Urothelium cell line (cell line): ENCODE measurements around the gene TYRP1.

Experiments
- DNase-seq: peaks from one replicate; pipeline ENCODE4 v3.0.0; 2011; ENCODE audit warnings: low spot score, mixed read lengths
- FAIRE-seq: peaks from 2 replicates; lab custom pipeline; 2011; peaks lifted over from hg19 to GRCh38; lab: Jason Lieb, UNC

TYRP1 gene

DNA sequence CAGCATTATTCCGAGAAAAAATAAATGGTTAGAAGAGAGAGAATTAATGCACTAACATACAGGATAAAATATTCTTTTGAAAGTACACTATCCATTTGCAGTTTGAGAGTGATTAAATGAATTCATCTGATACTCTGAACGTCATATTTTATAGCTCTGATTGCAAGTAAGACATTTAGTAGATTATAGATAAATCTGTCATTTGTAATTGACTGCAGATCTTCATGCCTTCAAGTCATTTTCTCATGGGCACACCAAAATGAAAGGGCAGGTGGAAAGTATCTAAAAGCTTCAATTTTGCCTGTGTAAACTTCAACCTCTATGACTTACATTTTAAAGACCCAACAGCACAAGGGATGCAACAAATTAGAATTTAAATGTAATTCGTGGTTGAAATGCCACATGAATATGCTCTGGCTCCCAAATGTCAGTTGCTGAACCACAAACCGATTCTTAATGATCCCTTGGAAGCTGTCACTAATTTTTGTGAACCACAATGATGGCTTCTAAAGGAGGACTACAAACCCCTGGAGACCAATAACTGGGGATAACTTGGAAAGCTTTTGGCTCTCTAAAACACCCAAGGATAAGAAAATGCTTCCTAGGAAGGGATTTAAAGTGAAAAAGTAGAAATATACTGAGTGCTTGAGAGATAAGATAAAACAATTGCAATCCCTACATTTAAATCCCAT is 3.9 kb downstream of the TYRP1 start:
- DNase-seq = no peak
- no peak for FAIRE-seq

DNA sequence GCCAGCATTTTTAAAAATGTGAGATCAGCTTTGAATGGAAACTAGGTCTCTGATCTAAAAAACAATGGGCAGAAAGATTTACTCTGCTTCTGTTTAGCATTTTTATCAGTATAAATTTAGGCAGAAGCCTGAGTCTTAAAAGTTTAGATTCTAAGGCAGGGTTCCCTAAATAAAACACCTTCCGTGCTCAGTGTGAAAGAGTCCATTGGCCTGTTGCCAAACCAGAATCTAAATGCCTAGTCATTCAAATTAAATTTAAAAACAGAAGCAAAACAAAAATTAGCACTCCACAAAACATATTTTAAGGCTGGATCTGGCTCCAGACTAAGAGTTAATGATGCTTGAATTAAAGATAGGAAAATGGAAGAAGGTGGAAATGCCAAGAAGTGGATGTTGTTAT is 4.5 kb downstream of the TYRP1 start:
- DNase-seq (no peak), FAIRE-seq (no peak)

DNA sequence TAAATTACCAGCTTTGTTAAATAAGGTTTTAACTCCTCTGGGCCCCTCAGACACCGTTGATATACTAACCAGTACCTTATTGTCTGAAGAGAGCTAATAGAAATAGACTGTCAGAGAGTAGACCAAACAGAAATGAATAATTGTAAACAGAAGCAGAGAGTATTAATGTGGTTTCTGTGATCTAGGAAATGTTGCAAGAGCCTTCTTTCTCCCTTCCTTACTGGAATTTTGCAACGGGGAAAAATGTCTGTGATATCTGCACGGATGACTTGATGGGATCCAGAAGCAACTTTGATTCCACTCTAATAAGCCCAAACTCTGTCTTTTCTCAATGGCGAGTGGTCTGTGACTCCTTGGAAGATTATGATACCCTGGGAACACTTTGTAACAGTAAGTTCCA is 5.1 kb downstream of the TYRP1 start:
- DNase-seq (no peak), FAIRE-seq (no peak)

DNA sequence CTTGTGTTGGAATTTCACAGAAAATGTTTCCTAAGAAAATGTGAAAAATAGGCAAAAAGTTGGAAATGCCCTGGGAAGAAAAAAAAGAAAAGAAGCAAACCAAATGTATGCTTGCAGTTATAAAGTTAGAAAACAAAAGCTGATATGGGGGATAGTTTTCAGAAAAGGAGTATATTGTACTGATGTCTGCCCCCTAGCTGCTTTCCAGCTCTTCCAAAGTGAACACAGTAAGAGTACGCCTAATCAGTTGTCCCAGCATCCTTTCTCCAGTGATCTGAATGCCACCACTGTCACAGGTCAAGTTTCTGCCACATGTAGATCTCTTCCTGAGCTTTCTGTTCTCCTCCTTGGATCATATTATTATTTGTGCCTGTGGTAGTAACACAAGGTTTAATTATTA is 5.8 kb downstream of the TYRP1 start:
- no peak for DNase-seq
- no peak for FAIRE-seq

DNA sequence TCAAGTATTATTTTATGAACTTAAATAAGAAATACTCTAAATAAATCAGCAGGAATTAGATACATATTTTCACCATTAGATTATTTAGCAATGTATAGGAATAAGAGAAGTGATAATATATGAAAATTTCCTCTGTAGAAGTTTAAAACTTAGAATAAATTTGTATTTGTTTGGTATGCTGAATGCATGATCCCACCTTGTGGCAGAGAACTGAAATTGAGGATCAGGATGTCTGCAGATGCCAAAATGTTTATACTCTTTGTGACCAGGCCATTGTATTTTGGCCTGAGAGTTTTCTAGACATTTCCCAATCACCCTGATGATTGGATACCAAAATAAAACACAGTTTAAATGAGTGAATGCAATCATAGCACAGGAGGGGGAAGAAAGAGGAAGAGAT is 6.3 kb downstream of the TYRP1 start:
- no peak for DNase-seq
- FAIRE-seq = no peak

- no peak for FAIRE-seq
- DNase-seq = no peak
Observed at GRCh38 chr9:12701126-12701525, 7.9 kb downstream of the TYRP1 start.

- FAIRE-seq (no peak), DNase-seq (peak; percentile 22)
Observed at GRCh38 chr9:12702160-12702758, 9.1 kb downstream of the TYRP1 start.

- FAIRE-seq (no peak), DNase-seq (no peak)
Observed at GRCh38 chr9:12703996-12704395, 10.8 kb downstream of the TYRP1 start.

DNA sequence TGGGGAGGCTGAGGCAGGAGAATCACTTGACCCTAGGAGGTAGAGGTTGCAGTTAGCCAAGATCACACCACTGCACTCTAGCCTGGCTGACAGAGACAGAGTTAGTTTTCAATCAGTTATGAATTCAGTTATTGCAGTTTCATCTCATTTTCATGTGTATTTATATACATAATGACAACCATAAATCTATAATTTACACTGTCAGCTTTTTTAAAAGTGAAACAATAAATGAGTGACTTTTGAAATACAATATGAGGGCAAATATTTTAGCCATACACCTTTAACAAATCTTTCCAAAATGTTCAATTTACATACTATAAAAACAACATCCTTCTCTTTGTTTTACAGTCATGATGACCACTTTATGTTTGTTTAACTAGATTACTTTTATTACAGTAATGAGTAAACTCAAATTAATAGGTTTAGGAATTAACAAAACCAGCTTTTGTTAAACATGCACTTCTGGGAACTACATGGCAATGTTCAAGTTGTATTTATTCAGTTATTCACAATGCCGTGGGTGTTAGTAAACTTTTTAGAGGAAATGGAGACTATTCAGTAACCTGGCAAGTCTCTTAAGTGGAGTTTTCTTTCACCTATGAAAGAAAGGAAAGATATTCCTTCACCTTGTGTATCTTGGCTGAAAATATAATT is 12.7 kb downstream of the TYRP1 start:
- DNase-seq (no peak), FAIRE-seq (no peak)

DNA sequence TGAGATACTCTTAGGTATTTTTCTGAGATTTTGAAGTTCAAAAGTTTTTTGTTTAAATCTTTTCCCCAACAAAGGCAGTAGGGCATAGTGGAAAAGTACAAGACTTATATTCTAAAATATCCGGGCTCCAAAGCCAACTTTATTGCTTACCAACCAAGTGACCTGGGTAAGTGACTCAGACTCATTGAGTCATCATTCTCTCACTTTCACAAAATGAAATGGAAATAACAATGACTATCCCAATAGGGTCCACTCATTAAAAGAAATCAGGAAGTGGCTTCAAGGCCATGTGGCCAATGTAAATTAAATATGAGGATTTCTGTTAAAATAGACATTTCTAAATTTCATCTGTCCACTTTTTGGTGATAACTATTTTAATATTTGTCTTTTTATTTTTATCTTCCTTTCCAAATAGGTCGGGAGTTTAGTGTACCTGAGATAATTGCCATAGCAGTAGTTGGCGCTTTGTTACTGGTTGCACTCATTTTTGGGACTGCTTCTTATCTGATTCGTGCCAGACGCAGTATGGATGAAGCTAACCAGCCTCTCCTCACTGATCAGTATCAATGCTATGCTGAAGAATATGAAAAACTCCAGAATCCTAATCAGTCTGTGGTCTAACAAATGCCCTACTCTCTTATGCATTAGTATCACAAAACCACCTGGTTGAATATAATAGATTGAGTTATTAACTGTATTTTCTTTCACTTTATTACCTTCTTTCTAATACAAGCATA is 15.5 kb downstream of the TYRP1 start:
- FAIRE-seq (no peak), DNase-seq (peak; percentile 17)

DNA sequence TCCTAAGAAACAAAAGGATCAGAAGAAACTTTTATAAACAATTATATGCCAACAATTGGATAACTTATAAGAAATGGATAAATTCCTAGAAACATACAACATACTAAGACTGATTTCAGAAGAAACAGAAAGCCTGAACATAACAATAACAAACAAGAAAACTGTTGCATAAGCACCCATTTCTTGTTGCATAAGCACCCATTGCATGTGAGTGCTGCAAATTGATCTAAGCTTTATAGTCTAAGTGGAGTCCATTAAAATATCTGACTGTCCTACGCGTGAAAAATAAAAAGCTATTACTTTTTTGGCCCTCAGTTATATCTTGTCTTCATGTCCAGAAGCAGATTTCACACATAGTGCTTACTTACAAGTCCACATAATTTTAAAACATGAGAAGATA is 19.3 kb downstream of the TYRP1 start:
- DNase-seq = no peak
- FAIRE-seq = no peak

DNA sequence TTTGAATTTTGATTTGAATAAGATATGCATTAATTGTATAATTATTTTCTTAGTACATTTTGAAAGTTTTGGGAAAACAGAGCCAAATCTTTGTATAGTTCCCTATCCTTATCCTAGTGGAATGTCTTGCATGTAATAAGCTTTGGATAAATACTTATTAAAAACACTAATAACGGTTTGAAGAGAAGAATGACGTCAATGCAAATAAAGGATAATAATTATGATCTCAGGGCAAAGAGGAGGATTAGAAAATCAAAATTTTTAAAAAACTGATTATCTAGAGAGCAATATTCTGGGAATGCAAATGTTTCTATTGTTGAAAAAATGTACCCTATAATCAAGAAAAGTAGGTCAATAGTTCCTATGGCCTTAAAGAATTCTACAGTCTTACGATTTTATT is 22.1 kb downstream of the TYRP1 start:
- no peak for FAIRE-seq

GRCh38 chr9:12716823-12717600 is 23.8 kb downstream of the TYRP1 start:
- no peak for DNase-seq
- FAIRE-seq = no peak

More for the DNA sequence above, 22.1 kb downstream of the TYRP1 start:
- DNase-seq = no peak

DNA sequence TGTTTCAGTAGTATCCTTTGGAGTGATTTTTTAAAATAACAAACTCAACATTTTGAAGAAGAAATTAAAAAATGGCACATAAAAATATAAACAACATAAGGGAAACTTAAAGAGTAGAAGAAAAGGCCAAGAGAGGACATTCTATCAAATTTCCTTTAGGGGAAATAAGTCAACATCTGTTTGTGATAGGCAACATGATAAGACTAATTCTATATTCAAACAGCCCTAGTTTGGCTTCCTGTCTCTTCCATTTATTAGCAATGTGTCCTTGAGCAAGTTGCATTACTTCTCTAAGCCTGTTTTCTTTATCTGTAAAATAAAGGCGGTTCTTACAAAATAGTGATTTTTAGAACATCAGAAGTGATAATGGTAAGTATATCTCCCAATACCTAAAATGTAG is 24.7 kb downstream of the TYRP1 start:
- FAIRE-seq (no peak), DNase-seq (no peak)

- DNase-seq (no peak), FAIRE-seq (no peak)
Observed at GRCh38 chr9:12718482-12719026, 25.4 kb downstream of the TYRP1 start.

DNA sequence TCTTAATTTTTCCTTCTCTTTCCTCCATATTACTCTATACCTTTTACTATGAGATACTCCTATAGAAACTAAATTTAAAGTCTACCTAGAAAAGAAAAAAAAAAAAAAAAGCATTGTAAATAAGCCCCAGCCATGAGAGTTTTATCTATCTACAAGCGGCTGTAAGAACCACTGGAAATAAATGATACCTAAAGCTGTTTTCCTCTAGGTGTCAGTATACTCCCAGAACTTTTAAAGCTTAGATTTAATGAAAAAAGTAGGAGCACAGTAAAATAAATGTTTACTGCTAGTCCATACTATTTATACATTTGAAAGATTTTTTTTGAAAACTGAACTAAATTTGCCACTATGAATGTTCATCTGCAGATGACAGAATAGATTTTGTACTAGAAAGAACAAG is 26.2 kb downstream of the TYRP1 start:
- DNase-seq (no peak), FAIRE-seq (no peak)

DNA sequence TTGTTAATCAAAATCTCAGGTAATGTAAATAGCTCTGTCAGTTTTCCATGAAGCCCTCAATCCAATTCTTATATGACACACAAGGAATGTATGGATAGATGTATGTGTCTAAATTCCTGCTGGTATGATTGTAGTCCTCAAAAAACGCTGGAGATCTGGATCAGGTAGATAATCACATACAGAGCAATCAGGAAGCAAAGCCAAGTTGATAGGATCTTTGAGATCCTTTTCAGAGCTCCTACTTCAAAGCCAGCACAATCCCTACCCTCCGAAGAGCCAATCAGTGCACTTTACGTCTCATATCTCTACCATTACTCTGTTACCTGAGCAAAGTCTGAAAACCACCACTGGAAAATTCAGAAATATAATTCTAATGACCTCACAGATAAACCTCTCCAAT is 27.4 kb downstream of the TYRP1 start:
- DNase-seq (no peak), FAIRE-seq (no peak)

GRCh38 chr9:12722131-12722530 is 28.9 kb downstream of the TYRP1 start:
- no peak for FAIRE-seq

GRCh38 chr9:12723409-12724028 is 30.3 kb downstream of the TYRP1 start:
- FAIRE-seq (no peak), DNase-seq (no peak)

More at GRCh38 chr9:12722131-12722530, 28.9 kb downstream of the TYRP1 start:
- DNase-seq = no peak

DNA sequence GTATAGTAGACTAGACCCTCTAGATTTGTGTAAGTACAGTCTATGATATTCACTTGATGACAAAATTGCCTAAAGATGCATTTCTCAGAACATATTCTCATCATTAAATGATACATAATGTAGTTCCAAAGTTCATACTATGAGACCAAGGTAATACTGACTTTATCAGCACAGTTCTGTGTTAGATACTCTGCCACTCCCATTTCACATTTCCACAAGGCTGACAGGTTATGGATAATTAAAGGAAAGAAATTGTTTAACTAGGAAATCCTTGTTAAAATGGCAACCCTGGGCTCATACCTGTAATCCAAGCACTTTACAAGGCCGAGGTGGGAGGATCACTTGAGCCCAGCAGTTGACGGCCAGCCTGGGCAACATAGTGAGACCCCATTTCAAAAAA is 33.6 kb downstream of the TYRP1 start:
- FAIRE-seq = no peak
- no peak for DNase-seq
